Esophagus squamous epithelium (tissue), 5 donors: ENCODE measurements around the gene RAB44. TPM values are rescaled to one million over a fixed set of nuclear protein-coding genes. Genes with fewer than 3 reads are reported as not detected.

Source experiments
- DNase-seq: peaks from one replicate; lab custom pipeline; 2025; lab: John Stamatoyannopoulos, UW
- H3K27ac ChIP-seq, 4 donors: fragments of 200-600 bp; sonication (generic); one replicate each; pipeline ENCODE4 v1.5.1; 2016 to 2019; ENCODE audit warnings: mild to moderate bottlenecking in 1 of 4
- H3K27me3 ChIP-seq, 4 donors: fragments of 200-600 bp; sonication (generic); 1 replicate in 3 of 4; 2 replicates in 1 of 4; pipeline versions ENCODE4 v1.5.1 to v1.6.0; 2017 to 2021; ENCODE audit warnings: antibody characterized with exemption in 1 of 4
- H3K36me3 ChIP-seq, 3 donors: fragments of 200-600 bp; sonication (generic); one replicate each; pipeline ENCODE4 v1.5.1; 2016 to 2019
- H3K4me1 ChIP-seq, 3 donors: fragments of 200-600 bp; sonication (generic); one replicate each; pipeline ENCODE4 v1.5.1; 2017 to 2019
- H3K4me3 ChIP-seq, 4 donors: fragments of 200-600 bp; sonication (generic); 1 replicate in 3 of 4; 2 replicates in 1 of 4; pipeline ENCODE4 v1.5.1; 2016 to 2019; ENCODE audit warnings: mild to moderate bottlenecking in 2 of 4, moderate library complexity in 1 of 4
- H3K9me3 ChIP-seq, 3 donors: fragments of 200-600 bp; sonication (generic); one replicate each; pipeline ENCODE4 v1.5.1; 2016 to 2019
- POLR2A ChIP-seq, 4 donors: fragments of 450-650 bp; IDR thresholded peaks; one replicate each; pipeline ENCODE4 v1.6.1; 2017; ENCODE audit warnings: antibody characterized with exemption in 4 of 4, mild to moderate bottlenecking in 4 of 4, moderate library complexity in 3 of 4
- WGBS, 2 donors: methylation state at CpG; one replicate each; pipeline ENCODE4 v1.1.5; 2018; 5-methylcytosine and 5-hydroxymethylcytosine counted together
- intact Hi-C: fragments of 100-400 bp; cut with DNase I; formaldehyde crosslinking; loops from one replicate; pipeline ENCODE4 v1.15.0; 2022
- total RNA-seq, 4 donors: library from RNA; depleted of rRNA; stranded (reverse); fragments of >200 nt; gene quantifications; one replicate each; pipeline ENCODE4 v1.1.0, GENCODE V29; 2016
- TF ChIP-seq, protein P1 (sequence below), 6 experiments: fragments of 450-650 bp in 4 of 6; fragments of 200-600 bp in 2 of 6; sonication (generic) in 2 of 6; IDR thresholded peaks; one replicate each; pipeline ENCODE4 v1.5.1; 2016 to 2019; ENCODE audit warnings: antibody characterized with exemption in 6 of 6, mild to moderate bottlenecking in 4 of 6, moderate library complexity in 4 of 6
- donor health status: DM: yes; HTN: yes; CAD: no.

The RAB44 gene
- total RNA-seq, 4 donors from 2014 or later, result 0.11 to 0.76 (median 0.18) TPM; not detected in 1

DNA sequence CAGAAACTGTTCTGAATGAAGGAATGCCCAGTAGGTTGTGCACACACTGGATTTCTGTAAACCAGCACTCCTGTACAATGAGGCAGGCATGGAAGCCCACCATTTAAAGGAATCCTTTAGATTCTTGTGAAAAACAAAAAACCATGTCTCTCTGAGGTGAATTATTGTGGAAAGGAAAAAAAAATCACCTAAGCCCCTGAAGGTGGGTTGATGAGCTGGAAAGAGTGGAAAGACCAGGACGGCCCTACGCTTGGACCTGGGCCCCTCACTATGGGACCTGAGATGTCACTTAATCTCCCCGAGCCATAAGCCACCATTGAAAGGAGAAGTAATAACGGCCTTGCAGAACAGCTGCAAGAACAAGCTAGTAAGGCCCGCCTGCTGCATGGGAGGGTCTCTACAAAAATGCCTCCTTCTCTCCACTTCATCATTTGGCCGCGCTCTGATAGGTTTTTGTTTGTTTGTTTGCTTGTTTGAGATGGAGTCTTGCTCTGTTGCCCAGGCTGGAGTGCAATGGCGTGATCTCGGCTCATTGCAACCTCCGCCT lies 68.8 kb downstream of the RAB44 start:
- H3K27me3 ChIP-seq, result no peaks in the 10 kb centered on the region
- no peaks in the 10 kb centered on the region for H3K9me3 ChIP-seq
- H3K36me3 ChIP-seq, result no peaks in the 10 kb centered on the region
- peaks cover 0 to 38% (median 18%) of the 10 kb centered on the region in 3 donors for H3K4me1 ChIP-seq
- no peak for TF ChIP-seq POLR2A (IDR thresholded peaks at IDR 0.05)
- TF ChIP-seq, protein P1, sequence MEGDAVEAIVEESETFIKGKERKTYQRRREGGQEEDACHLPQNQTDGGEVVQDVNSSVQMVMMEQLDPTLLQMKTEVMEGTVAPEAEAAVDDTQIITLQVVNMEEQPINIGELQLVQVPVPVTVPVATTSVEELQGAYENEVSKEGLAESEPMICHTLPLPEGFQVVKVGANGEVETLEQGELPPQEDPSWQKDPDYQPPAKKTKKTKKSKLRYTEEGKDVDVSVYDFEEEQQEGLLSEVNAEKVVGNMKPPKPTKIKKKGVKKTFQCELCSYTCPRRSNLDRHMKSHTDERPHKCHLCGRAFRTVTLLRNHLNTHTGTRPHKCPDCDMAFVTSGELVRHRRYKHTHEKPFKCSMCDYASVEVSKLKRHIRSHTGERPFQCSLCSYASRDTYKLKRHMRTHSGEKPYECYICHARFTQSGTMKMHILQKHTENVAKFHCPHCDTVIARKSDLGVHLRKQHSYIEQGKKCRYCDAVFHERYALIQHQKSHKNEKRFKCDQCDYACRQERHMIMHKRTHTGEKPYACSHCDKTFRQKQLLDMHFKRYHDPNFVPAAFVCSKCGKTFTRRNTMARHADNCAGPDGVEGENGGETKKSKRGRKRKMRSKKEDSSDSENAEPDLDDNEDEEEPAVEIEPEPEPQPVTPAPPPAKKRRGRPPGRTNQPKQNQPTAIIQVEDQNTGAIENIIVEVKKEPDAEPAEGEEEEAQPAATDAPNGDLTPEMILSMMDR (IDR thresholded peaks at IDR 0.05), result peak in 1 of 6 experiments; percentile 1
- H3K4me3 ChIP-seq, result no peak overlapping the region
- WGBS, 2 donors, result 80 to 83% methylated on average over 10 of the region's 10 CpGs
- no peak overlapping the region for H3K27ac ChIP-seq
- intact Hi-C loops, result loop anchor here (5.0 to 10.0 kb wide), 2 partner anchors 81 to 438 kb away; no protein-coding TSS in a partner anchor
- no peak for DNase-seq

DNA sequence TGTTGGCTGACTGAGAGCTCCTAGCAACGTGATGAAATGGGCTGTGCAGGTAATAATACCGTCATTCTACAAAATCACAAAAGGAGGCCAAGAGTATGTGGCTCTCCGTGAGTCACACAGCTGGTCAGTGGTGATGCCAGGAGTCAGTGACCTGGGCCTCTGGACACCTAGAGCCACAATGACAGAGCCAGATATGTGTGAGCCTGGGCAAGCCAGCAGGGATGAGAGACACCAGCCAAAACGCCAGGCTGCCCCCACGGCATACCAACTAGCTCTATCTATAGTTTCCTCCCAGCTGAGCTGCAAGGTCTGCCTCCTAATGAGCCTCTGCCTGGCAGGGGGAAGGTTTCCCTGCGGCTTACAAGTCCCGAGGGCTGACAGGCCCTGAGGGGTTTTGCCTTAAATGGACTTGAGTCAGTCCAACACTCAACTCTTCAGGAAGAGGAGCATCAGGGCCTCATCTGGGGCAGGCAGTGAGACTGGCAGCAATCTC lies 71.6 kb downstream of the RAB44 start:
- no peak for DNase-seq
- Histone ChIP-seq H3K27ac (peak overlapping the region in 2 of 4 donors; percentile 50 to 56), H3K4me1 (peaks cover 0 to 38% (median 18%) of the 10 kb centered on the region in 3 donors), H3K4me3 (no peak overlapping the region), H3K27me3 (no peaks in the 10 kb centered on the region), H3K9me3 (no peaks in the 10 kb centered on the region), H3K36me3 (no peaks in the 10 kb centered on the region)
- intact Hi-C loops, result loop anchor here (5.0 to 10.0 kb wide), 2 partner anchors 78 to 436 kb away; no protein-coding TSS in a partner anchor
- no peak for TF ChIP-seq POLR2A (IDR thresholded peaks at IDR 0.05)
- TF ChIP-seq, protein P1 (IDR thresholded peaks at IDR 0.05), result no peak
- 68 to 69% methylated on average over 2 to 4 of the region's 7 CpGs for WGBS, 2 donors

DNA sequence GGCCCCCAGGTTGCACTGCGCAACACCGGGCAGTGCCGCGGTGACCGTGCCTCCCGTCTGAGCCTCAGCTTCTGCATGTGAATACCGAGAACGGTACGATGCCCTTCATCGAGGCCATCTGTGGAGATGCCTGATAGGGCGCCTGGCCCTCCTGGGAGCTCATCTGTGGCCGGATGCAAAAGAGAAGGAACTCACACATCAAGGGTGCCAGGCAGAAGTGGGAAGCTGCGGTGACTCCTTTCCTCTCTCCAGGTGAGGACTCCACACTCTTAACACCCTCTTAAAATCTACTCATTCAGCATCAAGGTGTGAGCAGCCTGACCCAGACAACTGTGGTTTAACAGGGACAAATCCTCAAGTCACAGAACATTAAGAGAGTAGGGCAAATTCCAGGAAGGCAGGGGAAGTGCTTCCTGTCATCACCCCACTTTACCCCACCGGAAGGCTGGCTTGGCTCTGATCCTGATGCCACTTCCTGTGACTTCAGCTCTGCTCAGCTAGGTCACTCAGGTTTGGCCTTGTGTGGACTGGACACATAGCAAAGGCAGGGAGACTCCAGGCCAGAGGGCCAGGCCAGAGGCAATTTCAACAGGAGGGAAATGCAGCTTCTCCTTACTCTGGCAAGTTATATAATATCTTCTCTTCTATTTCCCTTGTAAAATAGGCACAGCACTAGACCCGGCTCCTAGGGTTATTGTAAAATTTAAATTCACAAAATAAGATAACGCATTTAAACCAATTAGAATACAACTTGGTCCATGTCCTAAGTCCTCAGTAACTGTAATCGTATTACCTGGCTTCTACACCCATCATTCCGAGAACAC lies 72.3 kb downstream of the RAB44 start:
- Histone ChIP-seq H3K27me3 (no peaks in the 10 kb centered on the region), H3K36me3 (no peaks in the 10 kb centered on the region), H3K9me3 (no peaks in the 10 kb centered on the region), H3K27ac (peak overlapping the region in 2 of 4 donors; percentile 50 to 56), H3K4me1 (peaks cover 0 to 38% (median 18%) of the 10 kb centered on the region in 3 donors), H3K4me3 (no peak overlapping the region)
- no peak for DNase-seq
- 67% methylated on average over 7 to 14 of the region's 18 CpGs for WGBS, 2 donors
- TF ChIP-seq, protein P1 (IDR thresholded peaks at IDR 0.05), result no peak
- intact Hi-C loops, result loop anchor here (5.0 to 10.0 kb wide), 2 partner anchors 77 to 435 kb away; no protein-coding TSS in a partner anchor

DNA sequence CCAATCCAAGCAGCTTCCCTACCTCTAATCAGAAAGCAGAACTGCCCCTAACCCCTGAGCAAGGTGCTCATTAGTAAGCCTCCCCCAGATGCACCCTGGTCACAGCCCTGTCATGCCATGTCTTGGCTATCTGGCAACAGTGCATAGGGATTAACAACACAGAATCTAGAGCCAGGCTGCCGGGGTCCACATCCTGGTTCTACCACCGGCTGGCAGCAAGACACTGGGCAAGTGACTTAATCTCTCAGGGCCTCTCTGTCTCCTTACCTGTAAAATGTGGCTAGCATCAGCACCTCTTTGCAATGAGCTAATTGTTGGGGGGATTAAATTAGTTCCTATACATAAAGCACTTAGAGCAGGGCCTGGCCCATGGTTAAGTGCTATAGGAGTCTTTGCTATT lies 73.5 kb downstream of the RAB44 start:
- H3K27me3 ChIP-seq, result peaks cover 0 to 2% (median 0%) of the 10 kb centered on the region in 4 donors
- peaks cover 0 to 27% (median 14%) of the 10 kb centered on the region in 3 donors for H3K4me1 ChIP-seq
- DNase-seq, result no peak
- no peak overlapping the region for H3K27ac ChIP-seq
- 93% methylated on average over 2 of the region's 2 CpGs; no CpG with 5 or more reads in 1 of the 2 donors for WGBS, 2 donors
- TF ChIP-seq POLR2A (IDR thresholded peaks at IDR 0.05), result no peak
- TF ChIP-seq, protein P1 (IDR thresholded peaks at IDR 0.05), result no peak
- no peaks in the 10 kb centered on the region for H3K9me3 ChIP-seq
- no peak overlapping the region for H3K4me3 ChIP-seq
- intact Hi-C loops, result no loop called here
- H3K36me3 ChIP-seq, result no peaks in the 10 kb centered on the region

DNA sequence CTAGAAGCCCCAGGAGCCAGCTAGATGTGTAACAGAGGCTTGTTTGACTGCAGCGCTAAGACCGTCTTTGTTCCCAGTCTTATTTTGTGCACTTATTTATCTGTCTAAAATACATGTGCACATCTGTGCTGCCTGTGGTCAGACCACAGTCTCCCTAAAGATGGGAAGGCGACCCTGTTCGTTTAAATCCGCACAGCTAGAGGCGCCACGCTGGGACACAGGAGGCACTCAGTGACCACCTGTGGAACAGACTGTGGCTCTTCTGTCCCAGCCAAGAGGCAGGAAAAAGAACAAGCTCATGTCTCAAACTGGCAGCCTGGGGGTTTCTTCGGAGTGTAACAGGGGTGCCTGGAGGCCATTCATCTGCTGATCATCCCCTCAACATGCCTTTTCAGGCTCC lies 74.8 kb downstream of the RAB44 start:
- H3K27me3 ChIP-seq, result peaks cover 0 to 4% (median 0%) of the 10 kb centered on the region in 4 donors
- intact Hi-C loops, result no loop called here
- no peaks in the 10 kb centered on the region for H3K36me3 ChIP-seq
- H3K27ac ChIP-seq, result no peak overlapping the region
- no peak overlapping the region for H3K4me3 ChIP-seq
- no peaks in the 10 kb centered on the region for H3K9me3 ChIP-seq
- peaks cover 0 to 23% (median 14%) of the 10 kb centered on the region in 3 donors for H3K4me1 ChIP-seq
- no peak for DNase-seq
- 84 to 86% methylated on average over 5 to 8 of the region's 8 CpGs for WGBS, 2 donors
- TF ChIP-seq, protein P1 (IDR thresholded peaks at IDR 0.05), result no peak
- no peak for TF ChIP-seq POLR2A (IDR thresholded peaks at IDR 0.05)
